ENCODE results near the gene EFHD2.

The EFHD2 gene

DNA sequence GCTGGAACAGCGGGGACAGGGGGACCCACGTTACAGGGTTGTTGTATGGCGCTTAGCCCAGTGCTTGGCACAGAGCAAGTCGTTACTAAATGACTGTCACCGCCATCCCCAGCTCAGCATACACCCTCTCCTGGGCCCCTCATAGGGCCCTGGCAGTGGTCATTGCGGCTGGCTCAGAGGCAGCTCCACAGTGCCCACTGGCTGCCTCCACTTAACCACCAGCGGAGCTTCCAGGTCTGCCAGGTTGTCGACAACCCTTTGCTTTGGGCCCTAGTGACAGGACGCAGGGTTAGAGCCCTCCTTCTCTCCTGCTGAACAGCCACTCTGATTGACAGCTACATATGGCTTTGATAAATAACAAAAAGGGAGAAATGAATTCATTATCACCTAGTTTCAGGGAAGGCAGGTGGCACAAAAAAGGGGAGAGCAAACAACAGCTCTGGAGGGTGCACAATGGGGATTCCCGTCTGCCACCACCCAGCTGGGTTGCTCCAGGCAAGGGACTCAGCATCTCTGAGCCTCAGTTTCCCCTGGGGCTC is 4.8 kb downstream of the EFHD2 start:
- no peak overlapping the region for H3K4me3 ChIP-seq (ENCODE audit: low read depth, low read length)
- TF ChIP-seq MYC (IDR thresholded peaks at IDR 0.05; ENCODE audit: low read depth, low read length) = no peak
- TF ChIP-seq, protein P1, sequence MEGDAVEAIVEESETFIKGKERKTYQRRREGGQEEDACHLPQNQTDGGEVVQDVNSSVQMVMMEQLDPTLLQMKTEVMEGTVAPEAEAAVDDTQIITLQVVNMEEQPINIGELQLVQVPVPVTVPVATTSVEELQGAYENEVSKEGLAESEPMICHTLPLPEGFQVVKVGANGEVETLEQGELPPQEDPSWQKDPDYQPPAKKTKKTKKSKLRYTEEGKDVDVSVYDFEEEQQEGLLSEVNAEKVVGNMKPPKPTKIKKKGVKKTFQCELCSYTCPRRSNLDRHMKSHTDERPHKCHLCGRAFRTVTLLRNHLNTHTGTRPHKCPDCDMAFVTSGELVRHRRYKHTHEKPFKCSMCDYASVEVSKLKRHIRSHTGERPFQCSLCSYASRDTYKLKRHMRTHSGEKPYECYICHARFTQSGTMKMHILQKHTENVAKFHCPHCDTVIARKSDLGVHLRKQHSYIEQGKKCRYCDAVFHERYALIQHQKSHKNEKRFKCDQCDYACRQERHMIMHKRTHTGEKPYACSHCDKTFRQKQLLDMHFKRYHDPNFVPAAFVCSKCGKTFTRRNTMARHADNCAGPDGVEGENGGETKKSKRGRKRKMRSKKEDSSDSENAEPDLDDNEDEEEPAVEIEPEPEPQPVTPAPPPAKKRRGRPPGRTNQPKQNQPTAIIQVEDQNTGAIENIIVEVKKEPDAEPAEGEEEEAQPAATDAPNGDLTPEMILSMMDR (IDR thresholded peaks at IDR 0.05; ENCODE audit: low read depth, low read length) = no peak
- TF ChIP-seq, protein P2, sequence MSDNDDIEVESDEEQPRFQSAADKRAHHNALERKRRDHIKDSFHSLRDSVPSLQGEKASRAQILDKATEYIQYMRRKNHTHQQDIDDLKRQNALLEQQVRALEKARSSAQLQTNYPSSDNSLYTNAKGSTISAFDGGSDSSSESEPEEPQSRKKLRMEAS (IDR thresholded peaks at IDR 0.05; ENCODE audit: low read depth, low read length) = no peak
- TF ChIP-seq POLR2A (IDR thresholded peaks at IDR 0.05; ENCODE audit: extremely low read depth, insufficient read length) = no peak
- DNase-seq (ENCODE audit: low read depth) = no peak

DNA sequence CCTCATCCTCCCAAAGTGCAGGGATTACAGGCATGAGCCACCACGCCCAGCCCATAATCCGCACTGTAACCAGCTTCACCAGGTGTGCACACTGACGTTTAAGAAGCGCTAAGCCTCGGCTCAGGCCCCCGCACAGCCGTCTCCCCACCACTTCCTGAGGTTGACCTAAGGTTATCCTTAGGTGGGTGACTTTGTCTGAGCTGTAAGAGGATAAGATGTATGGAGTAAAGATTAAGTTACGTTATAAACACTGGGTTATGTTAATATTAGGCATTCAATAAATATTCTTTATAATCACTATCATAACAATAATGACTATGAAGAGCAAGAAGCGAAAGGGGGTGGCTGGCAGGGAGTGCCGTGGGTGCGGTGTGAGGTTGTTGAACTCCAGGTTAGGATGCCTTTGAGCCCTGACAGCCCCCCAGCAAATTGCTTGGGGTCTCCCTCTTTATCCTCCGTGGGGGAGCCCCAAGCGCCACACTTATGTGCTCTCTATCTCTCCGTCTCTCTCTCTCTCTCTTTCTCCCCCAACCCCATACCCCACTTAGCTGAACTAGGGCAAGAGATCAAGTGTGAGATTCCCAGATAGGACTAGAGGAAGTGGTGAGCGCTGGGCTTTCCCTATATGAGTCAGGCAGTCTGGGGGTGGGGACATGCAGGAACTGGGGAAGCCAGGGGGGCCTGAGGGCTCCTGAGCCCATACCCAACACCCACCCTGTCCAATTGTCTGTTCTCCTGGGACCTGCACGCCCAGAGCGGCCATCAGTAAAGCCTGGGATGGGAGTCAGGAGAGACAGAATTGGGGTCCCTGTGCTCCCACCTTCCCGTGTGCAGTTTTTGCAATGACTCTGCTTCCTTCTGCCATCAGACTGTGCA is 7.6 kb downstream of the EFHD2 start:
- no peak overlapping the region for H3K4me3 ChIP-seq (ENCODE audit: low read depth, low read length)
- peak; percentile 77 for DNase-seq (ENCODE audit: low read depth)
- TF ChIP-seq, protein P1 (IDR thresholded peaks at IDR 0.05; ENCODE audit: low read depth, low read length) = no peak
- TF ChIP-seq POLR2A (IDR thresholded peaks at IDR 0.05; ENCODE audit: extremely low read depth, insufficient read length) = no peak
- no peak for TF ChIP-seq MYC (IDR thresholded peaks at IDR 0.05; ENCODE audit: low read depth, low read length)
- TF ChIP-seq, protein P2 (IDR thresholded peaks at IDR 0.05; ENCODE audit: low read depth, low read length) = no peak

DNA sequence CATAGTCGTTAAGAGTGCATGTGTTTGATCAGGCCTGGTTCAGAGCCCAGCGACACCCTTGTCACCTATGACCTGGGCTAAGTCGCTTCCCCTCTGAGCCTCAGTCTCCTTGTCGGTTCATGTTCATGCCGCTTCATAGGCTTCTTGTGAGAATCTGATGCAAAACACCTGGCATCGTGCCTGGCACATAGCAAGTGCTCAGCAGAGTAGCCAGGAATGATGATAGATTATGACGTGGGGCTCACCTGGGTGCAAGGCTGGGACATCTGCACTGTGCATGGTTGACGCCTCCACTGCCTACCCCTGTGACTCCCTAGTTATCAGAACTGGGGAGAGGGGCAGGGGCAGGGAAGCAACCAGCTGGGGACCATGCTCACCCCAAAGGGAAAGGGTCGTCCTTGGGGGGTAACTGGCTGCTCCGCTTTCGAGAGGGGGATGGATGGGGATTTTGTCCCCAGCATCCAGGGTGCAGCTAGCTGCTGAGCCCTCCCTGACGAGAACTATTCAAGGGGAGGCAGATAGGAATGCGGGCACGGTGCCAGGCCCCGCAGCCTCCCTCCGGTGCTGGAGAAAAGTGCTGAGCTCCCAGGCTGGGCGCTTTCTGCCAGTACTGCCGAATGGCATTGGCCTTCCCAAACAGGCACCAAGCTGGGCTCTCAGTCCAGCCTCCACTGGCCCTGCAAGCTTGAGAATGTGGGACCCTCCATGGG is 9.3 kb downstream of the EFHD2 start:
- TF ChIP-seq, protein P2 (IDR thresholded peaks at IDR 0.05; ENCODE audit: low read depth, low read length) = no peak
- no peak for TF ChIP-seq POLR2A (IDR thresholded peaks at IDR 0.05; ENCODE audit: extremely low read depth, insufficient read length)
- TF ChIP-seq MYC (IDR thresholded peaks at IDR 0.05; ENCODE audit: low read depth, low read length) = no peak
- TF ChIP-seq, protein P1 (IDR thresholded peaks at IDR 0.05; ENCODE audit: low read depth, low read length) = no peak
- no peak for DNase-seq (ENCODE audit: low read depth)
- H3K4me3 ChIP-seq (ENCODE audit: low read depth, low read length) = no peak overlapping the region

DNA sequence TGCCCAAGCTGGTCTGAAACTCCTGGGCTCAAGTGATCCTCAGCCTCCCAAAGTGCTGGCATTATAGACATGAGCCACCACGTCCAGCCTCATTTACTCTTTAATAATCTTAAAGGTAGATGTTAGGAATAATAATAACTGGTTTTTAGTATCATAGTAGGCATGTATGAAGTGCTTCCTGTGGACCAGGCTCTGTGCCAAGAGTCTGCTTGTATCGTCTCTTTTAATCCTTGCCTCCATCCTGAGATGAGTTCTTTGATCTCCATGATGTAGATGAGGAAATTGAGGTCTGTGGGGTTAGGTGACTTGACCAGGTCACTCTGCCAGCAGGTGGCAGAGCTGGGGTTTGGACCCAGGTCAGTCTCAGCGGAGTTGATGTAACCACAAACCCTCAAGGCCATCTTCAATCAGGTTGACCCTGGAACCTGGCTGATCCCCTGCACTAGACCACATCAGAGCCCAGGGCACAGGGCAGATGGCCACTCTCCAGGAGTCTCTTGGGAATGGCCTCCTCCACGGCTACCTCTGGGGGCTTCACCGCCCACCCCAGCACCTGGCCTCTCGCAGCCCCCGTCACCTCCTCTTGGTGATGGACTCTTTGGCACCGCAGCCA is 11.3 kb downstream of the EFHD2 start:
- no peak for DNase-seq (ENCODE audit: low read depth)
- no peak overlapping the region for H3K4me3 ChIP-seq (ENCODE audit: low read depth, low read length)
- TF ChIP-seq, protein P1 (IDR thresholded peaks at IDR 0.05; ENCODE audit: low read depth, low read length) = peak; percentile 6
- TF ChIP-seq MYC (IDR thresholded peaks at IDR 0.05; ENCODE audit: low read depth, low read length) = no peak
- TF ChIP-seq POLR2A (IDR thresholded peaks at IDR 0.05; ENCODE audit: extremely low read depth, insufficient read length) = no peak

DNA sequence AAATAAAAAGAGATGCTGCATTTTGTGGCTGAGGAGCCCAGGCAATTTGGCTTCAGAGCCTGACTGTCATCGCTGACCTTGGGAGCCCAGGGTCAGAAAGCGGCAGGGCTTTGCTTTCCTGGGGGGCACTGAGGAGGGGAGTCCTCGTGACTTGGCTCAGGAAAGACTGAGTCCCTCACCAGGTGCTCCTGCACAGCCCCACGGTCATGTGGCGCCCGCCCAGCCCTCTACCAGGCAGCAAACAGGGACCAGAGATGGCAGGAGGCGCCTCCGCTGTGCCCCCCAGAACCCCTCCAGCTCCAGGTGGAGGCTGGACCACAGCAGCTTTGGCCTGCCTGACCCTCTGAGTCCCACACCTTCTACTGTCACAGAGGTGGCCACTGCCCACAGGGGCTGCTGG is 13.2 kb downstream of the EFHD2 start:
- no peak for DNase-seq (ENCODE audit: low read depth)
- no peak for TF ChIP-seq POLR2A (IDR thresholded peaks at IDR 0.05; ENCODE audit: extremely low read depth, insufficient read length)
- no peak for TF ChIP-seq MYC (IDR thresholded peaks at IDR 0.05; ENCODE audit: low read depth, low read length)
- TF ChIP-seq, protein P2 (IDR thresholded peaks at IDR 0.05; ENCODE audit: low read depth, low read length) = no peak
- TF ChIP-seq, protein P1 (IDR thresholded peaks at IDR 0.05; ENCODE audit: low read depth, low read length) = no peak
- H3K4me3 ChIP-seq (ENCODE audit: low read depth, low read length) = no peak overlapping the region
